HL-60 (cell line): ENCODE results near the gene PLA2G6.

Experiments
- DNase-seq, 2 experiments: peaks; one replicate each; pipeline ENCODE4 v3.0.0-alpha.2; 2010 to 2020; ENCODE audit warnings: low read depth in 1 of 2, low spot score in 1 of 2
- H3K27ac ChIP-seq: fragments of 250-450 bp; sonication (Bioruptor Pico); replicated peaks from 2 replicates; pipeline ENCODE4 v1.5.1; 2020; ENCODE audit warnings: mild to moderate bottlenecking, moderate library complexity
- H3K27me3 ChIP-seq: fragments of 250-450 bp; sonication (Bioruptor Pico); 2 replicates; pipeline ENCODE4 v1.5.1; 2021; ENCODE audit warnings: mild to moderate bottlenecking, moderate library complexity; ENCODE audit not compliant: insufficient read depth, poor library complexity, severe bottlenecking
- H3K4me3 ChIP-seq: replicated peaks from 2 replicates; pipeline ENCODE4 v1.5.1; 2011; ENCODE audit warnings: mild to moderate bottlenecking, control low read depth, low read length; ENCODE audit not compliant: insufficient read depth
- GABPA ChIP-seq: IDR thresholded peaks from 2 replicates; pipeline ENCODE4 v1.6.1; 2012; ENCODE audit warnings: low read depth
- POLR2AphosphoS5 ChIP-seq: IDR thresholded peaks from 2 replicates; pipeline ENCODE4 v1.6.1; 2012; ENCODE audit warnings: low read depth
- SPI1 ChIP-seq: IDR thresholded peaks from 2 replicates; pipeline ENCODE4 v1.6.1; 2012; ENCODE audit warnings: low read depth, mild to moderate bottlenecking, borderline replicate concordance
- TF ChIP-seq, protein P1 (sequence below): IDR thresholded peaks from one replicate; pipeline ENCODE4 v1.5.1; 2011; ENCODE audit warnings: low read length, control low read depth, inconsistent platforms; ENCODE audit not compliant: insufficient read depth
- TF ChIP-seq, protein P2 (sequence below): IDR thresholded peaks from 2 replicates; pipeline ENCODE4 v1.6.1; 2012; ENCODE audit warnings: low read depth; ENCODE audit not compliant: insufficient replicate concordance

The PLA2G6 gene

DNA sequence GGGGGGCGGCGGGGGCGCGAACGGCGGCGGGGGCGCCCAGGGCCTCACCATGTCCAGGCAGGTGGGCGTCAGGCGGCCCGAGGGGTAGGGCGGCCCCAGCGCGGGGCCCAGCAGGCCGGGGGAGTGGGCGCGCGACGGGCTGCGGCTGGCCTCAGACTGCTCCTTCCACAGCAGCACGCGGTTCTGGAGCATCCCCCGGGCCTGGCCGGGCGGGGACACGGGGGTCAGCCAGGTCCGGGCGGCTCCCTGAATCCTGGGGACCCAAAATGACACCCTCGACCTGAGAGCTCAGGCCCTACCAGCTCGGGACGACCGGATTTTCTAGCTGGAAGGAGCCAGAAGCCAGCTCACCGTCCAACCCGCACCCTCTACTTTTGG lies 92.2 kb downstream of the PLA2G6 start:
- DNase-seq: no peak
- TF ChIP-seq, protein P1, sequence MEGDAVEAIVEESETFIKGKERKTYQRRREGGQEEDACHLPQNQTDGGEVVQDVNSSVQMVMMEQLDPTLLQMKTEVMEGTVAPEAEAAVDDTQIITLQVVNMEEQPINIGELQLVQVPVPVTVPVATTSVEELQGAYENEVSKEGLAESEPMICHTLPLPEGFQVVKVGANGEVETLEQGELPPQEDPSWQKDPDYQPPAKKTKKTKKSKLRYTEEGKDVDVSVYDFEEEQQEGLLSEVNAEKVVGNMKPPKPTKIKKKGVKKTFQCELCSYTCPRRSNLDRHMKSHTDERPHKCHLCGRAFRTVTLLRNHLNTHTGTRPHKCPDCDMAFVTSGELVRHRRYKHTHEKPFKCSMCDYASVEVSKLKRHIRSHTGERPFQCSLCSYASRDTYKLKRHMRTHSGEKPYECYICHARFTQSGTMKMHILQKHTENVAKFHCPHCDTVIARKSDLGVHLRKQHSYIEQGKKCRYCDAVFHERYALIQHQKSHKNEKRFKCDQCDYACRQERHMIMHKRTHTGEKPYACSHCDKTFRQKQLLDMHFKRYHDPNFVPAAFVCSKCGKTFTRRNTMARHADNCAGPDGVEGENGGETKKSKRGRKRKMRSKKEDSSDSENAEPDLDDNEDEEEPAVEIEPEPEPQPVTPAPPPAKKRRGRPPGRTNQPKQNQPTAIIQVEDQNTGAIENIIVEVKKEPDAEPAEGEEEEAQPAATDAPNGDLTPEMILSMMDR: no peak
- TF ChIP-seq GABPA: no peak
- TF ChIP-seq SPI1: no peak
- TF ChIP-seq, protein P2, sequence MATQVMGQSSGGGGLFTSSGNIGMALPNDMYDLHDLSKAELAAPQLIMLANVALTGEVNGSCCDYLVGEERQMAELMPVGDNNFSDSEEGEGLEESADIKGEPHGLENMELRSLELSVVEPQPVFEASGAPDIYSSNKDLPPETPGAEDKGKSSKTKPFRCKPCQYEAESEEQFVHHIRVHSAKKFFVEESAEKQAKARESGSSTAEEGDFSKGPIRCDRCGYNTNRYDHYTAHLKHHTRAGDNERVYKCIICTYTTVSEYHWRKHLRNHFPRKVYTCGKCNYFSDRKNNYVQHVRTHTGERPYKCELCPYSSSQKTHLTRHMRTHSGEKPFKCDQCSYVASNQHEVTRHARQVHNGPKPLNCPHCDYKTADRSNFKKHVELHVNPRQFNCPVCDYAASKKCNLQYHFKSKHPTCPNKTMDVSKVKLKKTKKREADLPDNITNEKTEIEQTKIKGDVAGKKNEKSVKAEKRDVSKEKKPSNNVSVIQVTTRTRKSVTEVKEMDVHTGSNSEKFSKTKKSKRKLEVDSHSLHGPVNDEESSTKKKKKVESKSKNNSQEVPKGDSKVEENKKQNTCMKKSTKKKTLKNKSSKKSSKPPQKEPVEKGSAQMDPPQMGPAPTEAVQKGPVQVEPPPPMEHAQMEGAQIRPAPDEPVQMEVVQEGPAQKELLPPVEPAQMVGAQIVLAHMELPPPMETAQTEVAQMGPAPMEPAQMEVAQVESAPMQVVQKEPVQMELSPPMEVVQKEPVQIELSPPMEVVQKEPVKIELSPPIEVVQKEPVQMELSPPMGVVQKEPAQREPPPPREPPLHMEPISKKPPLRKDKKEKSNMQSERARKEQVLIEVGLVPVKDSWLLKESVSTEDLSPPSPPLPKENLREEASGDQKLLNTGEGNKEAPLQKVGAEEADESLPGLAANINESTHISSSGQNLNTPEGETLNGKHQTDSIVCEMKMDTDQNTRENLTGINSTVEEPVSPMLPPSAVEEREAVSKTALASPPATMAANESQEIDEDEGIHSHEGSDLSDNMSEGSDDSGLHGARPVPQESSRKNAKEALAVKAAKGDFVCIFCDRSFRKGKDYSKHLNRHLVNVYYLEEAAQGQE: no peak
- no peak for TF ChIP-seq POLR2AphosphoS5
- no peak overlapping the region for H3K4me3 ChIP-seq
- peaks cover 2% of the 10 kb centered on the region for H3K27me3 ChIP-seq
- H3K27ac ChIP-seq: no peak overlapping the region

DNA sequence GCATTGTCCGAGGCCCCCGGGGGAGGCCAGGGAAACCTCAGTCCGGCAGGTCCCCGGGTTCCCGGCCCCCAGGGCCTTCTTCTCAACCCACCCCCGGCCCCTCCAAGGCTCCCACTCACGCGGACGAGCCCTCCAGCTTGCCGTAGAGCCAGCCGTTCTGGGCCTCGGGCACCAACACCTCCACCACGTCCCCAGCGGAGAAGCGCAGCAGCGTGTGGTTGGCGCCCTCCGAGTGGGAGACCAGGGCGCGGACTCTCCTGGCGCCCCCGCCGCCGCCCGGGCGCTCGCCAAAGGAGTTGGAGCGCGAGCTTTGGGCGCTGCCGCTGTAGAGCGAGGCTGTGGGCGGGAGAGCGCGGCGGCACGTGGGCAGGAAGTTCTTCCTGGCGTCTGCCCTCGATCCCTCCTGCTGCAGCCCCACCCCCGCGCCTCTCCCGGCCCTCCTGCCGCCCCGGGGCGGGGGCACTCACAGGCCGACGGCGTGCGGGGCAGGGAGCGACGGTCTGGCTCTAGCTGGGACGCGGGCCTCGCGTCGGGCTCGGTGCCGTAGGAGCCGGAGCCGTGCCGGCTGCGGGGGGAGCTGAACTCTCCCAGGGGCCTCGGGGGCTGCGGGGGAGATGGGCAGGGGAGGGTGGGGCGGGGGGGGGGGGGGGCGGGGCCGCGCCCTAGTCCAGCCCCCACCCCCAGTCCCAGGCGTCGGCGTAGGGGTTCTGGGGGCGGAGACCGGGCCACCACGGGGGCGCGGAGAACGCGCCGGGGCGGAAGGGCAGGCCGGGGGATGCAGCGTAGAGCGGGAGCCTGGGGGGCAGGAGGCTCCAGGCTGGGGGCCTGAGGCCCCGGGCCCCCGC lies 92.8 kb downstream of the PLA2G6 start:
- no peak for DNase-seq
- no peak overlapping the region for H3K27ac ChIP-seq
- peaks cover 2% of the 10 kb centered on the region for H3K27me3 ChIP-seq
- no peak overlapping the region for H3K4me3 ChIP-seq
- TF ChIP-seq POLR2AphosphoS5 (no peak), SPI1 (no peak)

DNA sequence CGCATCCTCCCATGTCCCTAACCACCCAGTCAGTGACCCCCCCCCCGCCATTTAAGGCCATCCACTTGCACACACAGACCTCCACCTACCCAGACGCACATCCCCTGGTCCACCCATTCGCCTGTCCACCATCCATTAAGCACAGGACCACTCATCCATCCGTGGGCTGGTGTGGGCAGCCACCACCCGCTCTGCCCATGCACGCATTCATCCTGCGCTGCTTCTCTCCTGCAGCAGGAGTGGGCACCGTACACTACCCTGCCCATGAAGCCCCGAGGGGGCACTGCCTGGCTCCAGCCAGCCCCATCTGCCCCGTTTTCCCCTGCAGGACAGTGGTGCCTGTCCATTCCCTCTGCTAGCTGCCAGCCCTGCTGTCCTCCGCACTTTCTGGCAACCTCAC lies 93.8 kb downstream of the PLA2G6 start:
- Histone ChIP-seq H3K27me3 (peaks cover 8% of the 10 kb centered on the region), H3K4me3 (no peak overlapping the region), H3K27ac (no peak overlapping the region)
- no peak for DNase-seq
- TF ChIP-seq, protein P1: no peak
- TF ChIP-seq POLR2AphosphoS5 (no peak), GABPA (no peak), SPI1 (no peak)
- TF ChIP-seq, protein P2: no peak

DNA sequence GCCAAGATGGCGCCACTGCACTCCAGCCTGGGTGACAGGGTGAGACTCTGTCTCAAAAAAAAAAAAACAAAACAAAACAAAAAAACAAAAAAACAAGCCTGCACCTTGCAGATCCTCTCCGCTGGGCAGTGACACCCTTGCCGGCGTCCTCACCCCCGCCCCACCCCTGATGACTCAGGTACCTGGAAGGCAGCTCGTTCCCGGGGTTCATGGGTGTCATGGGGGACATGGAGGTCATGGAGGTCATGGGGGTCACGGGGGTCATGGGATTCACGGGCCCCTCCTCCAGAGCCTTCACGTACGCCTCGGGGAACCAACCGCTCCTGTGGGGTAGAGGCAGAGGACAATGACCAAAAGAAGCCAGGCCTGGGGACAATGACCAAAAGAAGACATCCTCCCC lies 94.7 kb downstream of the PLA2G6 start:
- DNase-seq: no peak
- Histone ChIP-seq H3K4me3 (no peak overlapping the region), H3K27me3 (peaks cover 17% of the 10 kb centered on the region), H3K27ac (no peak overlapping the region)
- TF ChIP-seq POLR2AphosphoS5 (no peak), GABPA (no peak)
- TF ChIP-seq, protein P2: no peak
